Hepatocyte (in vitro differentiated cells): ENCODE measurements around the gene FBXO9. TPM values are rescaled to one million over a fixed set of nuclear protein-coding genes. Genes with fewer than 3 reads are reported as not detected.

Experiments
- DNase-seq: peaks from one replicate; pipeline ENCODE4 v3.0.0-alpha.2; 2016; ENCODE audit warnings: low spot score
- H2AFZ ChIP-seq: fragments of 200-600 bp; sonication (generic); 2 replicates; pipeline ENCODE4 v1.6.0; 2016; ENCODE audit warnings: antibody characterized with exemption, mild to moderate bottlenecking
- H3K27ac ChIP-seq: fragments of 200-600 bp; sonication (generic); 2 replicates; pipeline ENCODE4 v1.5.1; 2016; ENCODE audit warnings: mild to moderate bottlenecking
- H3K27me3 ChIP-seq: fragments of 200-600 bp; sonication (generic); 2 replicates; pipeline ENCODE4 v1.6.1; 2016
- H3K36me3 ChIP-seq: fragments of 200-600 bp; sonication (generic); replicated peaks from 2 replicates; pipeline ENCODE4 v1.5.1; 2016; ENCODE audit warnings: low read depth; ENCODE audit not compliant: insufficient read depth
- H3K4me1 ChIP-seq: fragments of 200-600 bp; sonication (generic); 2 replicates; pipeline ENCODE4 v1.5.1; 2016; ENCODE audit warnings: mild to moderate bottlenecking, moderate library complexity; ENCODE audit not compliant: insufficient read depth
- H3K4me2 ChIP-seq: fragments of 200-600 bp; sonication (generic); 2 replicates; pipeline ENCODE4 v1.6.0; 2016
- H3K4me3 ChIP-seq: fragments of 200-600 bp; sonication (generic); 2 replicates; pipeline ENCODE4 v1.5.1; 2016; ENCODE audit warnings: mild to moderate bottlenecking
- H3K79me2 ChIP-seq: fragments of 200-600 bp; sonication (generic); 2 replicates; pipeline ENCODE4 v1.6.0; 2017; ENCODE audit warnings: mild to moderate bottlenecking
- H3K9me2 ChIP-seq: fragments of 200-600 bp; sonication (generic); replicated peaks from 2 replicates; pipeline ENCODE4 v1.6.0; 2017; ENCODE audit warnings: mild to moderate bottlenecking; ENCODE audit not compliant: insufficient read depth
- H3K9me3 ChIP-seq: fragments of 200-600 bp; sonication (generic); 2 replicates; pipeline ENCODE4 v1.5.1; 2016; ENCODE audit warnings: low read depth, mild to moderate bottlenecking
- H4K20me1 ChIP-seq: fragments of 200-600 bp; sonication (generic); 2 replicates; pipeline ENCODE4 v1.6.0; 2016; ENCODE audit warnings: mild to moderate bottlenecking; ENCODE audit not compliant: insufficient read depth, poor library complexity, severe bottlenecking
- EZH2 ChIP-seq: fragments of 200-600 bp; sonication (generic); IDR thresholded peaks from 2 replicates; pipeline ENCODE4 v1.6.1; 2016; ENCODE audit warnings: antibody characterized with exemption, mild to moderate bottlenecking, borderline replicate concordance
- EZH2phosphoT487 ChIP-seq: fragments of 200-600 bp; sonication (generic); IDR thresholded peaks from one replicate; pipeline ENCODE4 v1.6.1; 2018; ENCODE audit warnings: antibody characterized with exemption, mild to moderate bottlenecking, low read depth, moderate library complexity; ENCODE audit not compliant: unreplicated experiment, severe bottlenecking
- WGBS: methylation state at CpG from one replicate; pipeline ENCODE4 v1.1.6; 2016; ENCODE audit warnings: low lambda C conversion rate; ENCODE audit errors: missing lambda C conversion rate; 5-methylcytosine and 5-hydroxymethylcytosine counted together
- polyA plus RNA-seq: library from polyadenylated mRNA; unstranded; fragments of >200 nt; fragmentation: Nextera tagmentation; extraction: Ambion mirVana; gene quantifications from 2 replicates; pipeline ENCODE4 v1.2.1, GENCODE V29; 2016
- total RNA-seq: library from RNA; depleted of rRNA; stranded (reverse); fragments of >200 nt; gene quantifications from 2 replicates; pipeline ENCODE4 v1.2.3, GENCODE V29; 2014
- TF ChIP-seq, protein P1 (sequence below): fragments of 200-600 bp; sonication (generic); IDR thresholded peaks from 2 replicates; pipeline ENCODE4 v1.5.1; 2016; ENCODE audit warnings: antibody characterized with exemption, mild to moderate bottlenecking; ENCODE audit not compliant: poor library complexity

The FBXO9 gene
- total and polyA plus RNA-seq, 2 experiments from 2014 or later: 33.3 to 79.8 TPM

DNA sequence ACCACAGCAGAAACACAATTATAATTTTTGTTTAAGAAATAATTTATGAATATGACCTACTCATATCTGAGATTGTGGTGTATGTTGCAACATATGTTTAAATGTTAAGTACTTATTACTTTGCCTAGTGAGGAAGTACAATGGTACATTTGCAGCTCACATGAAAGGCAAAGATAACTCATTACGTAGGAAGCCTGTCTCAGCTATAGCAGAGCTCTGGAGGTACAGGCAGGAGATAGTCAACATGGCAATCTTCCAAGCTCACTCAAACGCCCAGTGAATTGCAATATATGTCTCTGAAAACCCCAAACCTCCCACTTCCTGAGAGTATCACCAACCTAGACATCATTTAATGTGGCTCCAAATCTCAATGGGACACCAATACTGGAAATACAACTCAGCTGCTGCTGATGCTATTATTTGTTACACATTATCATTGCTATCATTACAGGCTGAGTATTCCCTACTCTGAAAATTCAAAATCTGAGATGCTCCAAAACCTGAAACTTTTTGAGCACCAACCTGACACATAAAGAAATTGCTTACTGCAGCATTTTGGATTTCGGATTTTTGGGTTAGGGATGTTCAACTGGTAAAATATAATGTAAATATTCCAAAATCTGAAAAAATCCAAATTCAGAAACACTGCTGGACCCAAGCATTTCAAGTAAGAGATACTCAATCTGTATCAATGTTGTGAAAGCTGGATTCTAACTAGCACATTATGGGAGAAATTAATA is 45.0 kb upstream of the FBXO9 start:
- DNase-seq: no peak
- H3K79me2 ChIP-seq: no peaks in the 10 kb centered on the region
- H3K27me3 ChIP-seq: no peaks in the 10 kb centered on the region

GRCh38 chr6:53023323-53023722 is 41.9 kb upstream of the FBXO9 start:
- H3K9me2 ChIP-seq: no peaks in the 10 kb centered on the region
- TF ChIP-seq EZH2 (no peak), EZH2phosphoT487 (no peak)
- TF ChIP-seq, protein P1, sequence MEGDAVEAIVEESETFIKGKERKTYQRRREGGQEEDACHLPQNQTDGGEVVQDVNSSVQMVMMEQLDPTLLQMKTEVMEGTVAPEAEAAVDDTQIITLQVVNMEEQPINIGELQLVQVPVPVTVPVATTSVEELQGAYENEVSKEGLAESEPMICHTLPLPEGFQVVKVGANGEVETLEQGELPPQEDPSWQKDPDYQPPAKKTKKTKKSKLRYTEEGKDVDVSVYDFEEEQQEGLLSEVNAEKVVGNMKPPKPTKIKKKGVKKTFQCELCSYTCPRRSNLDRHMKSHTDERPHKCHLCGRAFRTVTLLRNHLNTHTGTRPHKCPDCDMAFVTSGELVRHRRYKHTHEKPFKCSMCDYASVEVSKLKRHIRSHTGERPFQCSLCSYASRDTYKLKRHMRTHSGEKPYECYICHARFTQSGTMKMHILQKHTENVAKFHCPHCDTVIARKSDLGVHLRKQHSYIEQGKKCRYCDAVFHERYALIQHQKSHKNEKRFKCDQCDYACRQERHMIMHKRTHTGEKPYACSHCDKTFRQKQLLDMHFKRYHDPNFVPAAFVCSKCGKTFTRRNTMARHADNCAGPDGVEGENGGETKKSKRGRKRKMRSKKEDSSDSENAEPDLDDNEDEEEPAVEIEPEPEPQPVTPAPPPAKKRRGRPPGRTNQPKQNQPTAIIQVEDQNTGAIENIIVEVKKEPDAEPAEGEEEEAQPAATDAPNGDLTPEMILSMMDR: no peak
- no peak overlapping the region for H3K27ac ChIP-seq
- H3K36me3 ChIP-seq: no peaks in the 10 kb centered on the region
- no peaks in the 10 kb centered on the region for H3K27me3 ChIP-seq
- DNase-seq: no peak
- H3K79me2 ChIP-seq: no peaks in the 10 kb centered on the region
- no peak overlapping the region for H3K4me3 ChIP-seq
- 85% methylated on average over 1 of the region's 1 CpG for WGBS
- H4K20me1 ChIP-seq: no peaks in the 10 kb centered on the region
- no peaks in the 10 kb centered on the region for H3K4me1 ChIP-seq
- H2AFZ ChIP-seq: no peak overlapping the region
- H3K9me3 ChIP-seq: no peaks in the 10 kb centered on the region
- no peak overlapping the region for H3K4me2 ChIP-seq

More for the DNA sequence above, 45.0 kb upstream of the FBXO9 start:
- no peak for TF ChIP-seq EZH2phosphoT487
- TF ChIP-seq, protein P1: no peak
- no peak overlapping the region for H3K4me2 ChIP-seq
- no peaks in the 10 kb centered on the region for H3K9me3 ChIP-seq
- no peak overlapping the region for H3K27ac ChIP-seq
- no peaks in the 10 kb centered on the region for H3K4me1 ChIP-seq
- H4K20me1 ChIP-seq: no peaks in the 10 kb centered on the region
- no peaks in the 10 kb centered on the region for H3K9me2 ChIP-seq
- H3K36me3 ChIP-seq: peaks cover 3% of the 10 kb centered on the region
- 82% methylated on average over 3 of the region's 3 CpGs for WGBS
- H2AFZ ChIP-seq: no peak overlapping the region
- no peak overlapping the region for H3K4me3 ChIP-seq

DNA sequence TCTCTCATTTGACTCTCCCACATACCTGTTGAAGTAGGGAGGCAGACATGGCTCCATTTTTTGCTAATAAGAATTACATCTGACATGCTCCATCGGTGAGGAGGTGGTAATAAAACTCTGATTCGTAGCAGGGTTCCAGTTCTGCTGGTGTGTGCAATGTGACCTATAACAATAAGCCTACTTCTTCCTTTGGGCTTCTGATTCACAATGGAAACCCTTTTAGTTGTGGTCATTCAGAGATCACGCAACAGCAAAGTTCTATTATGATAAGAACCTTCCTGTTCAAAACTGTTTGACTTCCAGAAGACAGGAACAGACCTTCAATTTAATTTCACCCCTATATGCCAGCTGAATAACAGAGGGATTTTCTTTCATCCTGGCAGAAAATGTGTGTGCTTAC is 38.7 kb upstream of the FBXO9 start:
- H3K27me3 ChIP-seq: no peaks in the 10 kb centered on the region
- H3K27ac ChIP-seq: no peak overlapping the region
- no peaks in the 10 kb centered on the region for H3K79me2 ChIP-seq
- TF ChIP-seq, protein P1: no peak
- no peak for TF ChIP-seq EZH2phosphoT487
- no peak for TF ChIP-seq EZH2
- H4K20me1 ChIP-seq: no peaks in the 10 kb centered on the region
- WGBS: 94% methylated on average over 3 of the region's 3 CpGs
- no peaks in the 10 kb centered on the region for H3K4me1 ChIP-seq
- no peak overlapping the region for H2AFZ ChIP-seq
- no peaks in the 10 kb centered on the region for H3K9me3 ChIP-seq
- H3K9me2 ChIP-seq: no peaks in the 10 kb centered on the region
- H3K4me3 ChIP-seq: no peak overlapping the region
- H3K4me2 ChIP-seq: no peak overlapping the region
- no peaks in the 10 kb centered on the region for H3K36me3 ChIP-seq
- no peak for DNase-seq
